ENCODE measurements around the gene THAP3.

Gene THAP3

DNA sequence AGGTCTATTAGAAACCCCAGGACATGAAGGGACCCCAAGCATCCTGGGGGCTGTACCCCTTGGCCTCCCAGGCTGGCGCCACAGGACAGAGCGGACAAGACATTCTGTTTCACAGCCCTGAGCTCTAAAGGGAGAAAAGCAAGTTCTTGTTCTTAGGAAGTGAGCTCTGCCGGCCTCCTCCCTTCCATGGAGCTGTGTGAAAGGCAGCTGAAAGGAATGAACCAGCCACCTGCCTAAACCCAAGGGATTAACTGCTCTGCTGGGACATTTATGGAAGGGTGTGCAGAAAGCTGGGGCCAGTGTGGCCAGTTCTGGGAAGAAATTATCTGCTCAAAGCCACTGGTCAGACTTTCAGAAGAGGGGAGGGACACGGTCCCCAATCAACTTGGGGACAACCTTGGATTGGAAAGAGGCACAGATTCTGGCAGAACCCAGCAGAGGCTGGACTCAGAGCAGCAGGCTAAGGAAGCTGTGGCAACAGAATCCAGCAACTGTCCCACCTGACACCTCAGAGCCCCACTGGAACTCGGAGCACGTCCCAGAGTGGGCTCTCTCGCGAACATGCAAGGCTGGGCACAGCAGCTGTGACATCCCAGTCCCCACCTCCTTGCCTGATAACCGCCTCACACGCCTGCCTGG lies 24.1 kb upstream of the THAP3 start:
- H3K9me2 ChIP-seq (ENCODE audit: low read depth, low read length), result no peaks in the 10 kb centered on the region
- H3K4me1 ChIP-seq (ENCODE audit: insufficient read depth, low read length, severe bottlenecking), result peaks cover 56% of the 10 kb centered on the region
- H3K4me3 ChIP-seq (ENCODE audit: low read depth, low read length, poor library complexity, severe bottlenecking), result peak overlapping the region; percentile 78
- no peak overlapping the region for H2AFZ ChIP-seq (ENCODE audit: low read length)
- peaks cover 49% of the 10 kb centered on the region for H3K36me3 ChIP-seq (ENCODE audit: insufficient read depth, low read length)
- peak overlapping the region; percentile 95 for H3K9ac ChIP-seq (ENCODE audit: low read length)
- H3K27ac ChIP-seq (ENCODE audit: low read depth, low read length, poor library complexity, severe bottlenecking), result peak overlapping the region; percentile 81
- H4K20me1 ChIP-seq (ENCODE audit: insufficient read depth, low read length), result no peaks in the 10 kb centered on the region
- TF ChIP-seq EZH2 (IDR thresholded peaks at IDR 0.05; ENCODE audit: borderline replicate concordance, low read length), result no peak
- TF ChIP-seq, protein P1, sequence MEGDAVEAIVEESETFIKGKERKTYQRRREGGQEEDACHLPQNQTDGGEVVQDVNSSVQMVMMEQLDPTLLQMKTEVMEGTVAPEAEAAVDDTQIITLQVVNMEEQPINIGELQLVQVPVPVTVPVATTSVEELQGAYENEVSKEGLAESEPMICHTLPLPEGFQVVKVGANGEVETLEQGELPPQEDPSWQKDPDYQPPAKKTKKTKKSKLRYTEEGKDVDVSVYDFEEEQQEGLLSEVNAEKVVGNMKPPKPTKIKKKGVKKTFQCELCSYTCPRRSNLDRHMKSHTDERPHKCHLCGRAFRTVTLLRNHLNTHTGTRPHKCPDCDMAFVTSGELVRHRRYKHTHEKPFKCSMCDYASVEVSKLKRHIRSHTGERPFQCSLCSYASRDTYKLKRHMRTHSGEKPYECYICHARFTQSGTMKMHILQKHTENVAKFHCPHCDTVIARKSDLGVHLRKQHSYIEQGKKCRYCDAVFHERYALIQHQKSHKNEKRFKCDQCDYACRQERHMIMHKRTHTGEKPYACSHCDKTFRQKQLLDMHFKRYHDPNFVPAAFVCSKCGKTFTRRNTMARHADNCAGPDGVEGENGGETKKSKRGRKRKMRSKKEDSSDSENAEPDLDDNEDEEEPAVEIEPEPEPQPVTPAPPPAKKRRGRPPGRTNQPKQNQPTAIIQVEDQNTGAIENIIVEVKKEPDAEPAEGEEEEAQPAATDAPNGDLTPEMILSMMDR (IDR thresholded peaks at IDR 0.05; ENCODE audit: low read length), result no peak
- H3F3A ChIP-seq (ENCODE audit: insufficient read depth, low read length), result no peaks in the 10 kb centered on the region
- no peaks in the 10 kb centered on the region for H3K27me3 ChIP-seq (ENCODE audit: insufficient read depth, low read length)
- no peaks in the 10 kb centered on the region for H3K9me3 ChIP-seq (ENCODE audit: low read length)
- peak overlapping the region; percentile 99 for H3K4me2 ChIP-seq (ENCODE audit: low read length)
- H3K79me2 ChIP-seq (ENCODE audit: insufficient read depth, low read length), result peaks cover 27% of the 10 kb centered on the region

DNA sequence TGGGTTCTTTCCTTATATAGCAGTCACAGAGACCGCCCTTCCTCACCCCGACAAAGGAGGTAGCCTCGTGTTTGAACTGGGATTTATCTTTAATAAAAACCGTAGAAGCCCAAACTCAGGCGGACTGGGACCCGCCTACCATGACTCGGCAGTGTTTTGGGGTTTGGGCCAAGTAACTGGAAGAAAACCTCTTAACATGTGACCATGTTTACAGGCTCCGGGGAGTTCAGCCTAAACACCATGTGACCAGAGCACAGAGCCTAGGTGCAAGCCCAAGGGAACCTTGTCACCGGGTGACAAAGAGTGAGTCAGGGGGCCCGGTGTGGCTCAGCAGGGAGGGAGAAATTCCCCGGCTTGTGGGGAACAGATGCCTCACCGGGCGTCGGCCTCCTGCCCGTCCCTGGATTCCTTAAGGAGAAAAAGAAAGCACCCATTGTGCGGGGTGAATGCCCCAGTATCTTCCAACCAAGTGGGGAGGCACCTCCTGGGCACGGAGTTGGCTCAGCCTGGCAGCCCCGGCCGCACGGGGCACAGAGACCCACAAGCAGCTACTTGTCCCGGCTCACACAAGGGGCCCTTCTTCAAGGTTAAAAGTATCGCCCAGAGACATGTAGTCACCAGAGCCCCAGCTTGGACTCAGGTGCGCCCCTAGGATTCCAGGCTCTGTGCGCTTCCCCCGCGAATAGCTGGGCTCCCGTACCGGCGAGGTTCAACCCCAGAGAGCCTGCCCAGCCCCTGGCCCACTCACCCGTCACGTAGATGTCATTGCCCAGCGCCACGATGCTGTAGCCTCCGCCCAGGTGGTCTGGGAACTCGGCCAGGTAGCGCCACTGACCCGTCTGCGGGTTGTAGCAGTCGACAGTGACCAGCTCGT lies 23.4 kb upstream of the THAP3 start:
- H3K27me3 ChIP-seq (ENCODE audit: insufficient read depth, low read length), result no peaks in the 10 kb centered on the region

GRCh38 chr1:6601923-6602668 lies 22.6 kb upstream of the THAP3 start:
- no peaks in the 10 kb centered on the region for H3K9me2 ChIP-seq (ENCODE audit: low read depth, low read length)
- no peaks in the 10 kb centered on the region for H3K27me3 ChIP-seq (ENCODE audit: insufficient read depth, low read length)
- H3K4me1 ChIP-seq (ENCODE audit: insufficient read depth, low read length, severe bottlenecking), result peaks cover 48% of the 10 kb centered on the region
- H3F3A ChIP-seq (ENCODE audit: insufficient read depth, low read length), result no peaks in the 10 kb centered on the region
- TF ChIP-seq, protein P1 (IDR thresholded peaks at IDR 0.05; ENCODE audit: low read length), result no peak
- no peak for TF ChIP-seq EZH2 (IDR thresholded peaks at IDR 0.05; ENCODE audit: borderline replicate concordance, low read length)
- no peaks in the 10 kb centered on the region for H3K9me3 ChIP-seq (ENCODE audit: low read length)
- H3K9ac ChIP-seq (ENCODE audit: low read length), result peak overlapping the region; percentile 95
- H3K27ac ChIP-seq (ENCODE audit: low read depth, low read length, poor library complexity, severe bottlenecking), result peak overlapping the region; percentile 81
- H3K4me2 ChIP-seq (ENCODE audit: low read length), result peak overlapping the region; percentile 99
- no peak overlapping the region for H2AFZ ChIP-seq (ENCODE audit: low read length)
- peaks cover 27% of the 10 kb centered on the region for H3K79me2 ChIP-seq (ENCODE audit: insufficient read depth, low read length)
- H3K4me3 ChIP-seq (ENCODE audit: low read depth, low read length, poor library complexity, severe bottlenecking), result peak overlapping the region; percentile 78
- no peaks in the 10 kb centered on the region for H4K20me1 ChIP-seq (ENCODE audit: insufficient read depth, low read length)
- peaks cover 33% of the 10 kb centered on the region for H3K36me3 ChIP-seq (ENCODE audit: insufficient read depth, low read length)

More for the DNA sequence above, 23.4 kb upstream of the THAP3 start:
- no peaks in the 10 kb centered on the region for H3K9me3 ChIP-seq (ENCODE audit: low read length)
- H3K9ac ChIP-seq (ENCODE audit: low read length), result peak overlapping the region; percentile 95
- TF ChIP-seq, protein P1 (IDR thresholded peaks at IDR 0.05; ENCODE audit: low read length), result peak; percentile 14; the same call in 1 of the 2 replicates
- no peak for TF ChIP-seq EZH2 (IDR thresholded peaks at IDR 0.05; ENCODE audit: borderline replicate concordance, low read length)
- peaks cover 56% of the 10 kb centered on the region for H3K4me1 ChIP-seq (ENCODE audit: insufficient read depth, low read length, severe bottlenecking)
- H3K4me2 ChIP-seq (ENCODE audit: low read length), result peak overlapping the region; percentile 99
- H3K36me3 ChIP-seq (ENCODE audit: insufficient read depth, low read length), result peaks cover 41% of the 10 kb centered on the region
- peaks cover 27% of the 10 kb centered on the region for H3K79me2 ChIP-seq (ENCODE audit: insufficient read depth, low read length)
- H3K4me3 ChIP-seq (ENCODE audit: low read depth, low read length, poor library complexity, severe bottlenecking), result peak overlapping the region; percentile 78
- no peaks in the 10 kb centered on the region for H3K9me2 ChIP-seq (ENCODE audit: low read depth, low read length)
- H2AFZ ChIP-seq (ENCODE audit: low read length), result no peak overlapping the region
- H4K20me1 ChIP-seq (ENCODE audit: insufficient read depth, low read length), result no peaks in the 10 kb centered on the region
- peak overlapping the region; percentile 81 for H3K27ac ChIP-seq (ENCODE audit: low read depth, low read length, poor library complexity, severe bottlenecking)
- no peaks in the 10 kb centered on the region for H3F3A ChIP-seq (ENCODE audit: insufficient read depth, low read length)
